A172 (cell line): ENCODE data around the gene ZGPAT. TPM values are rescaled to one million over a fixed set of nuclear protein-coding genes. Genes with fewer than 3 reads are reported as not detected.
"Not testable (repeated sequence)": the region's sequence is repeated elsewhere in the genome, so short reads cannot be mapped to it uniquely, and the experiment has no call there.

ENCODE experiments used
- DNase-seq: peaks from one replicate; pipeline ENCODE4 v3.0.0-alpha.2; 2015; ENCODE audit warnings: low spot score
- total RNA-seq: library from RNA; depleted of rRNA; stranded (reverse); fragments of >200 nt; shearing (Covaris generic); gene quantifications from 2 replicates; pipeline ENCODE4 v1.2.3, GENCODE V29; 2014; rRNA removed

ZGPAT gene
- total RNA-seq, result 29.8 and 33.2 TPM in 2 replicates

- DNase-seq, result peak; percentile 58
These were observed at the start of gene ZGPAT, which contains the start of gene ARFRP1 for GRCh38 chr20:63707558-63708300. ZGPAT (plus strand) TSS chr20:63708039; CDS start chr20:63708581, 542 bp downstream. ARFRP1 (minus strand) TSS chr20:63707976; CDS start chr20:63707091, 885 bp downstream.

GRCh38 chr20:63658749-63659187 lies 49.1 kb upstream of the ZGPAT start:
- DNase-seq, result no peak

GRCh38 chr20:63659370-63659769 lies 48.5 kb upstream of the ZGPAT start:
- DNase-seq, result no peak

- DNase-seq, result not testable (repeated sequence)
These were observed 47.7 kb upstream of the ZGPAT start for GRCh38 chr20:63660174-63660573.

- no peak for DNase-seq
These were observed 47.2 kb upstream of the ZGPAT start for GRCh38 chr20:63660622-63661021.

- no peak for DNase-seq
These were observed 46.7 kb upstream of the ZGPAT start for GRCh38 chr20:63661108-63661507.

- no peak for DNase-seq
These were observed 45.7 kb upstream of the ZGPAT start for GRCh38 chr20:63661959-63662812.

GRCh38 chr20:63662813-63663189 lies 45.0 kb upstream of the ZGPAT start:
- DNase-seq, result no peak

GRCh38 chr20:63663332-63664066 lies 44.3 kb upstream of the ZGPAT start:
- no peak for DNase-seq

- DNase-seq, result no peak
These were observed 43.5 kb upstream of the ZGPAT start for GRCh38 chr20:63664143-63664851.

GRCh38 chr20:63664861-63665594 lies 42.8 kb upstream of the ZGPAT start:
- DNase-seq, result no peak

- no peak for DNase-seq
These were observed 42.1 kb upstream of the ZGPAT start for GRCh38 chr20:63665708-63666107.

GRCh38 chr20:63667858-63668257 lies 40.0 kb upstream of the ZGPAT start:
- DNase-seq, result no peak

- no peak for DNase-seq
These were observed 39.5 kb upstream of the ZGPAT start for GRCh38 chr20:63668351-63668750.

- not testable (repeated sequence) for DNase-seq
These were observed 36.1 kb upstream of the ZGPAT start for GRCh38 chr20:63671695-63672094.

- no peak for DNase-seq
These were observed 35.2 kb upstream of the ZGPAT start for GRCh38 chr20:63672666-63673065.

- DNase-seq, result no peak
These were observed 33.9 kb upstream of the ZGPAT start for GRCh38 chr20:63673951-63674350.

- DNase-seq, result no peak
These were observed 32.0 kb upstream of the ZGPAT start for GRCh38 chr20:63675681-63676368.

- DNase-seq, result no peak
These were observed 29.8 kb upstream of the ZGPAT start for GRCh38 chr20:63678071-63678470.
